NOMO-1 treated with dmso at 0.1 percent for 144 hours (cell line): ENCODE results near the gene SNX5.
"Not testable (repeated sequence)": the region's sequence is repeated elsewhere in the genome, so short reads cannot be mapped to it uniquely, and the experiment has no call there.

ENCODE experiments used
- DNase-seq: peaks from one replicate; lab custom pipeline; 2025; ENCODE audit not compliant: unreplicated experiment; lab: John Stamatoyannopoulos, UW

Gene SNX5

GRCh38 chr20:17960927-17961586 lies 7.5 kb downstream of the SNX5 start:
- no peak for DNase-seq

- not testable (repeated sequence) for DNase-seq
Measured at GRCh38 chr20:17960400-17960885, 8.2 kb downstream of the SNX5 start.

DNA sequence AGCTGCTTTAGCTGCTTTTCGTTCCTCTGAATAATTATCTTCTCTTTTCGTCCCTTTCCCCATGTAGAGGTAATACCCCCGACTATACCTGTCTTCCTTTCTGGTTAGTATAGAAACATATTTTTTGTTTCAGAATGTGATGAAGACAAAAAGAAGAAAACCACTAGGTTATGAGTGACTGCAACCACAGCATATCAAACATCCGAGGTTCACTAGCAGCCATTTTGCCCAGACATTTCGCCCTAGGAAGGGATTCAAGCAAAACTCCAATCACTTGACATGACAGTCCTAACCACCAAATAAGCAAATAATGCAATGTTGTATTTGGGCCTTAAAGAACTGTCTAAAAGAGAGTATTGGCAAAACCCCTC lies 9.4 kb downstream of the SNX5 start:
- no peak for DNase-seq

DNA sequence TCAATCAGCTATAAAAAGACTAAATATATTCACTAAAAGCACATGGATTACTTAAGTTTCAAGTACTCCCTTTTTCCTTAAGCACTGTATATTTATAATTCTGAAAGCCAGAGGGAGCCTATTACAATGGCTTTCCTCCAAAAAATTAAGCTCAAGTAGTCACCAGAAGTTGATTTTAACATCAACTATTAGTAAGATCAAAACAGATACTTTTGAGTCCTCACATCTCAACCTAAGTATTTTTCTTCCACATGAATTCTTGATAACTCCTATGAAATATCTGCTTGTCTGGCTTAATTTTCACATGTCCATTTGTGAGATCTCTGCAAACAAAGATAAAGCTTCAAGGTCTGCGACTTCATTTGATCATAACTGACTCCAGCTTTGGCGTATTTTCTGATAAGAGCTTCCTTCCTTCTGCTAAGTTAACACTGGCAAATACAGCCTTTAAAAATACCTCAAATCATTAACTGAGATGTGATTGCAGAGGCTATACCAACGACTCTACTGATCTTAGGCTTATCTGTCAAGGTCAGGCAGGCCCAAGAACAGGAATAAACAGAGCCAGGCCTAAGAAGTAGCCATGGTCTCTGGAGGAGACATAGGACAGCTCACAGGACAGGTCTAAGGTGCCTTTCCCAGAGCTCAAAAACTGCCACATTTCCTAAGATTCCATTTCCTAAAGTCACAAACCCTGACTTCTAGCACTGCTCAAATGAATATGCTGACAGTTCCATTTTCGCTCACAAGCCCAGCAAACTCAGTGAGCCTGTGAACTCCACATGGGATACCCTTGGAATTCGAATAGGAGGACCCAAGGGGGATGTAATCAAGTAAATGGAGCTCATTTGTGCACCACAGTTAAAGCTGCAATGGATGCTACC lies 10.0 kb downstream of the SNX5 start:
- DNase-seq: no peak

GRCh38 chr20:17957505-17958363 lies 10.9 kb downstream of the SNX5 start:
- DNase-seq: no peak

DNA sequence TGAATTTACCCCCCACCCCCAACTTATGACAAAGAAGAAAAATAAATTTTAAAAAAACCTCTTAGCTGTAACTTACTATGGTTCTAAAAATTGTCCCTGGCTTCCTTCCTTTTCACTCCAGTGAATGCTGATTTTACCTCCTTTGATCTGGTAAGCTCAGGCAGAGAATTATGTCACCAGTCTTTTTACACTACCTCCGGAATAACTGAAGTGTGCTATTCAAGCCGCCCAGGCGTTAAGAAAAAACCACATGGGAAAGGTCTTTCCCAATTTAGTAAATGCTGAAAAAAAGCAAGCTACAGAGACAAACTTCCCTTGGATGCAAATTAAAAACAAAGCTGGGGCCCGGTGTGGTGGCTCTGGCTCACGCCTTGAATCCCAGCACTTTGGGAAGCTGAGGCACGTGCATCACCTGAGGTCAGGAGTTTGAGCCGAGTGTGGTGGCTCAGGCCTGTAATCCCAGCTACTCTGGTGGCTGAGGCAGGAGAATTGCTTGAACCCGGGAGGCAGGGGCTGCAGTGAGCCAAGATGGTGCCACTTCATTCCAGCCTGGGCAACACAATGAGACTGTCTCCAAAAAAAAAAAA lies 12.4 kb downstream of the SNX5 start:
- DNase-seq: no peak

GRCh38 chr20:17955302-17955701 lies 13.3 kb downstream of the SNX5 start:
- no peak for DNase-seq

DNA sequence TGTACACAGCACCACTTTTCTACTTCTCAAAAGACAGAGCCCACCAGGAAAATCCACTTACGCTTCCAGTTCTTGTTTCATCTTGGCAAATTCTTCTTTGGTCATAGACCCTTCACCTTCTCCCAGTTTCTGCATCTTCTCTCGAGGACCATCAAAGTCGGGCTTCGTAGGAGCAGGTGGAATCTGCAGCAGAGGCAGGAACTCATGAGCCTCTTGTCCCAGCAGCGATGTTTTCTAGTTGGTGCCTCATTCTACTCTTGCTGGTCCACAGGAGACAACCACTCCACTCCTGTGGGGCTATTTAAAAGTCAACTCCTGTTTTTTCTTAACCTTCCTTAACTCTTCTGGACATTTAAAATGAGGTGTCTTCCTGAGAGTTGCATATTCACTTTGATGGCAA lies 14.7 kb downstream of the SNX5 start:
- no peak for DNase-seq

- no peak for DNase-seq
Measured at GRCh38 chr20:17952692-17953684, 15.6 kb downstream of the SNX5 start.

DNA sequence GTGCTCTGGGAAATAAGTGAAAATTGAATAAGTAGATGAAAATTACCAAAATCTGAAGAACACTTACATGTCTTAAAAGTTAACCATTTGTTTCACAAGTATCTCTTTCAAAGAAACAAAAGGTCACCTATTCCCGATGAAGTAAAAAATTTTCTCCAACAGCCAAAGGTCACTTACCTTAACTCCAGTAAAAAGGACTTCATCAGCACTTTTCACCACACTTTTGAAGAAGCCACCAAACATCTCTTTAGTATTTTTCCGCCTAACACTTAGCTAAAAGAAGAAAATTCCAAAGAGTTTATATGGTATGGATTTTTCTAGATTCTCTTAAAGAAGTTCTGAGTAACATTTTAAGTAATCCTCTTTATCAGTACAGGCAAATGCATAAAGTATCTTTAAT lies 17.3 kb downstream of the SNX5 start:
- DNase-seq: no peak

- no peak for DNase-seq
Measured at GRCh38 chr20:17950670-17951069, 17.9 kb downstream of the SNX5 start.

DNA sequence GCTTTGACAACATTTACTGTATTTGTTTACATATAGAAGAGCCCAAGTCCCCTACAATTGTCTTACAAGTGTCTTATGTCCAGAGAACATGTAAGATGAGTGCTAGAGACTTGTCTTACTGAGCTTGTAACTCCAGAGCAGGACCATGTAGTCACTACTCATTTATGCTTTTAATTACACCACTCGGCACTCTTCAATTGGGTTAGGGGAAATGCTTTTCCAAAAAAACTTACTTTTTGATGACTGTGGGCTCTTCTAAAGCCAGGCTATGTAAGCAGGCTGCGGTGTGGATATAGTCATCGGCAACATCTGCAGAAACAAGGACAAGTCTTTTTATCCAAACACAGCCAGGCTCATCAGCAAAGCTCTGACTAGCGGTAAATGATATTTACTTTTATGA lies 18.7 kb downstream of the SNX5 start:
- no peak for DNase-seq

DNA sequence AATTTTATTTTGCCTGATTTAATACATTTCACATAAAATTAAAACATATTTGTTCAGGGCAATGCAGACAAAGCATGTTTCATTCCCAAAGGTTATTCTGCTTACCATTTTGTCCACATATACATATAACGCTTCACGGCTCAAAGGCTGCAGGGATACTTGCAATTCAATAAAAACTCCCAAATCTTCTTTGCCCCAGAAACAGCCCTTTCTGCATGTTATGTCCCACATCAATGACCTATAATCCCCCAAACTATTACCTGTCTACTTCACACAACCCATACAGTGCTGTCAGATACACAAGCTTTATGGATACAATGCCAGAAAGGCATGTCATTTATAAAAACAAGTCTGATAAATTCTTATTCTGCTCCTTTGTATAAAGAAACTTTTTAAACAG lies 20.2 kb downstream of the SNX5 start:
- DNase-seq: no peak

DNA sequence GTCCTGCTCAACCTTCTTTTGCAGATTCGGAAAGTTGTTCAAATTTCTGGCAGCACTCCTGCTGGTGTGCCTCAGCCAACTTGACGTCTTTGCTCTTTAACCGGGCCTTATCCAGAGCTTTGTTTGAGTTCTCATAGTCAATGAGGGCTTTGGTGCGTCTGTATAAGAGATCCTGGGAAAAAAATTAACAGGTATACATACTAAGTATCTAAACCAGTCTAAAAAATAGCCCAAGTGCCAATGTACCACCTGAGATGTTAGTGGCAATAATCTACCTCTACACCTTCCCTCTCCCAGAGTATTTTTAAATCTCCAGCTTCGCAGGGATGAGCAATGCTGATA lies 21.1 kb downstream of the SNX5 start:
- DNase-seq: no peak

- no peak for DNase-seq
Measured at GRCh38 chr20:17946572-17947473, 21.8 kb downstream of the SNX5 start.

DNA sequence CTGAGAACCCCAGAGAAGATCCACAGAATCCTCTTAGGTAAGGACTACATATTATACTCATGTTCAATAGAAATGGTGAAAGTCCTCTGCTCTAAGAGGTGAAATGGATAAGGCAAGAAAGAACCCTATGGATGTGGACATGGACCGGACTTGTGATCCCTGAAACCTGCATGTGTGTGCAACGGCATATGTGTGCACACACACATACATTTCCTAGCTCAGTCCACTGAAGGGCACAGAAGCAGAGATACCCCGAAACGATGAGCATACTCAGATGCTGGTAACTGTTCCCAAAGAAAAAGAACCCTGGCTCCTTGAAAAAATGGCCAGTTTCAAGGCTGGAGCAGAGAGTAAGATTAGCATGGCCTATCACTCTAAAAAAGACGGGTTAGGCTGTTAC lies 22.6 kb downstream of the SNX5 start:
- DNase-seq: no peak

DNA sequence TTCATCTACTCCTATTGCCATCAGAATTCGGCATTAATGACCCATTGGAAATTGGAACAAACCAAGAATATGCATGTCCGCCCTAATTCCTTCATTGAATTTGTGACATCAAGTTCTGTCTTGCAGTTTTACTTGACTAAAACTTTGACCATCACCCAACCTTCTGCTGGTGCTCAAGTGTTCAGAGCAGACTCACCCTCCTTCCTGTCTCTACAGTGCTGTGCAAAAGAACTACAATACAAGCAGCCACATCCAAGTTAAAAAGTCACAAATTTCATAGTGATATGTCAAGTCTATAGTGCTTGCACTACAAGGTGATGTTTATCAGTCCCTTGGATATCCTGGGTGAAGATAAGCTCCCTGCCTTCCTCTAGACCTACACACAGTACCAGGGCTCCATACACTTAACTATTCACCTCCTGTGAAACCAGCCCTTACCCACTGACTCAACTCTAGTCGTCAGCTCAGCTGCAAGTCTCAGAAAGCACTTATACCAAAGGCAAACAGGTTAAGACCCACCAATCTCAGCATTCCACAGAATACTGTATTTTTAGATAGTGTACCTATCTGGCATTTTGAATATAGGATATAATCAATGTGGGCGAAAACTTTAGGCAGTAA lies 23.6 kb downstream of the SNX5 start:
- no peak for DNase-seq

- no peak for DNase-seq
Measured at GRCh38 chr20:17943343-17943742, 25.3 kb downstream of the SNX5 start.

DNA sequence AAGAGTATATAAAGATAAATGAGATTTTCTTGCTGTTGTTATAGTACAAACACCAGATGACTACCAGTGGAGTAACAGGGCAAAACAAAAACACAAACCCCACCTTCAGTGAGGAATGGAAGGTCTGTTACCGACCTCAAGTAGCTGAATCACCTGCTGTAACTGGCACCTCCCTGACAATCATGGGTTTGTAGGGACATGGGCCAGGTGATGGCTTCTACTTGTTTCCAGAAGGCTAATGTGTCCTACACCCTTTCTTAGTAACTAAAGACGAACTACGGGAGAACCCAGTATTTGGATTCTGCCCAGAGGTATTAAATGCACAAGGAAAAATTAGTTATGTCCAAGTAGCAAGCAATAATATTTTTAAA lies 26.8 kb downstream of the SNX5 start:
- no peak for DNase-seq
